Measurements from ENCODE around the gene OR1L6.

Gene OR1L6

DNA sequence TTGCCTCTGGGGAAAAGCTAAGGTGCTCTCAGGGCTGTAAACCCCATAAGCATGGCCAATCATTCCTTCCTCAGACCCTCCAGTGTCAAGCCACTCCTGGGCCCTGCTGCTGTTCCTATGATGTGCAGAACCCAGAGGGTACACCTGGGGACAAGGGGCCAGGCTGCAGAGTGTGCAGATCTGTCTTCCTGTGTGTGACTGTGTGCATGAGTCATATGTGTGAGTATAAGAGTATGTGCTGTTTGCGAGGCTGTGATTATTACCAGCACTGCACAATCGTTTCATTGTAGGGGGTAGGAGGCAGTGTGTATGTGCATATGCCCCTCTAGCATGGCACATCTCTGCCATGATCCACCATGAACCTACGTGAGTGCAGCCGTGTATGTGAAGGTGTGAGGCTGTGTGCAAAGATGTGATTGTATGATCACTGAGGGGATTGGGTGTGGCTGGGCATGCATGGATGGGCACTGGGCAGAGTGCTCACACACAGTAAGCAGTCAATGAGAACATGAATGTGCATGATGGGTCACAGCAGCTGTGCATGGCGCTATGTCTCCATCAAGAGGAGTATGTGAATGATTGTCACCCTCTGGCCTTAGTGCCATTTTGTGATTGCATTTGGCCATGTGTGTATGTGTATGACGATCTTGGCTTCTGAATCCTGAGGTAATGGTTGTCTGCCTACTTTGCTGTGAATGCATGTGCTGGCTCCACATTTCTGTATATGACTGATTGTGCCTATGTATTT lies 55.4 kb downstream of the OR1L6 start:
- TF ChIP-seq POLR2A (IDR thresholded peaks at IDR 0.05; ENCODE audit: extremely low read depth, insufficient read length) = no peak
- TF ChIP-seq, protein P1, sequence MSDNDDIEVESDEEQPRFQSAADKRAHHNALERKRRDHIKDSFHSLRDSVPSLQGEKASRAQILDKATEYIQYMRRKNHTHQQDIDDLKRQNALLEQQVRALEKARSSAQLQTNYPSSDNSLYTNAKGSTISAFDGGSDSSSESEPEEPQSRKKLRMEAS (IDR thresholded peaks at IDR 0.05; ENCODE audit: low read depth, low read length) = no peak
- TF ChIP-seq, protein P2, sequence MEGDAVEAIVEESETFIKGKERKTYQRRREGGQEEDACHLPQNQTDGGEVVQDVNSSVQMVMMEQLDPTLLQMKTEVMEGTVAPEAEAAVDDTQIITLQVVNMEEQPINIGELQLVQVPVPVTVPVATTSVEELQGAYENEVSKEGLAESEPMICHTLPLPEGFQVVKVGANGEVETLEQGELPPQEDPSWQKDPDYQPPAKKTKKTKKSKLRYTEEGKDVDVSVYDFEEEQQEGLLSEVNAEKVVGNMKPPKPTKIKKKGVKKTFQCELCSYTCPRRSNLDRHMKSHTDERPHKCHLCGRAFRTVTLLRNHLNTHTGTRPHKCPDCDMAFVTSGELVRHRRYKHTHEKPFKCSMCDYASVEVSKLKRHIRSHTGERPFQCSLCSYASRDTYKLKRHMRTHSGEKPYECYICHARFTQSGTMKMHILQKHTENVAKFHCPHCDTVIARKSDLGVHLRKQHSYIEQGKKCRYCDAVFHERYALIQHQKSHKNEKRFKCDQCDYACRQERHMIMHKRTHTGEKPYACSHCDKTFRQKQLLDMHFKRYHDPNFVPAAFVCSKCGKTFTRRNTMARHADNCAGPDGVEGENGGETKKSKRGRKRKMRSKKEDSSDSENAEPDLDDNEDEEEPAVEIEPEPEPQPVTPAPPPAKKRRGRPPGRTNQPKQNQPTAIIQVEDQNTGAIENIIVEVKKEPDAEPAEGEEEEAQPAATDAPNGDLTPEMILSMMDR (IDR thresholded peaks at IDR 0.05; ENCODE audit: low read depth, low read length) = no peak
- TF ChIP-seq MYC (IDR thresholded peaks at IDR 0.05; ENCODE audit: low read depth, low read length) = no peak
- H3K4me3 ChIP-seq (ENCODE audit: low read depth, low read length) = no peak overlapping the region

More for the DNA sequence above, 55.4 kb downstream of the OR1L6 start:
- no peak for DNase-seq (ENCODE audit: low read depth)
